GM12872 (cell line): ENCODE measurements around the gene F2RL3.

Experiments used
- TF ChIP-seq, protein P1 (sequence below): IDR thresholded peaks from 3 replicates; pipeline ENCODE4 v1.5.1; 2011; ENCODE audit warnings: low read depth, mild to moderate bottlenecking, low read length, moderate library complexity; ENCODE audit not compliant: insufficient read depth

Gene F2RL3

DNA sequence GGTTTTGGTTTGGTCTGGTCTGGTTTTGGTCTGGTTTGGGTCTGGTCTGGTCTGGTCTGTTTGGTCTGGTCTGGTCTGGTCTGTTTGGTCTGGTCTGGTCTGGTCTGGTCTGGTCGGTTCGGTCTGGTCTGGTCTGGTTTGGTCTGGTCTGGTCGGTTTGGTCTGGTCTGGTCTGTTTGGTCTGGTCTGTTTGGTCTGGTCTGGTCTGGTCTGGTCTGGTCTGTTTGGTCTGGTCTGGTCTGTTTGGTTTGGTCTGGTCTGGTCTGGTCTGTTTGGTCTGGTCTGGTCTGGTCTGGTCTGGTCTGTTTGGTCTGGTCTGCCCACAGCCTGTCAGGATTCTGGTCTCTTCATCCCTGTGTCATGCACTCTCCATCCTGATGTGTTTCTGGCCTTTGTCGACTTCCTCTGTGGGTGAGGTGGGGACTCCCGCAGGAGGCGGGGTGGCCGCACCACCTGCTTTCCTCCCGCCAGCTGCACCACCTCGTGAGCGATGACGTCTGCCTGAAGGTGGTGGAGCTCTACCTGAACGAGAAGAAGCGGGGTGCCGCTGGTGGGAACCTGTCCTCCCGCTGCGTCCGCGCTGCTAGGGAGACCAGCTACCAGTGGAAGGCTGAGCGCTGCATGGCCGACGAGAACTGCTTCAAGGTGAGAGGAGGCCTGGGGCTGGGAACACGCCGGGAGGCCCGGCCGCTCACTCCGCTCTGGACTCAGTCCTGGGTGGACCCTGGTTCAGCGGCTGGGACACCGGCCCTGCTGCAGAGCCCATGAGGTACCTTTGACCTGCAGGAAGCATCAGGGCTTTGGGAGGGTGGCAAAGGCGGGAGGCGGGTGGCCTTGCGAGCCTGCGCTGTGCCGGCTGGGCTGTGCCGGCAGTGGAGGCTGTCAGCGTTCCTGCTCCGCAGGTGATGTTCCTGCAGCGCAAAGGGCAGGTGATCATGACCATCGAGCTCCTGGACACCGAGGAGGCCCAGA is 12.9 kb upstream of the F2RL3 start:
- TF ChIP-seq, protein P1, sequence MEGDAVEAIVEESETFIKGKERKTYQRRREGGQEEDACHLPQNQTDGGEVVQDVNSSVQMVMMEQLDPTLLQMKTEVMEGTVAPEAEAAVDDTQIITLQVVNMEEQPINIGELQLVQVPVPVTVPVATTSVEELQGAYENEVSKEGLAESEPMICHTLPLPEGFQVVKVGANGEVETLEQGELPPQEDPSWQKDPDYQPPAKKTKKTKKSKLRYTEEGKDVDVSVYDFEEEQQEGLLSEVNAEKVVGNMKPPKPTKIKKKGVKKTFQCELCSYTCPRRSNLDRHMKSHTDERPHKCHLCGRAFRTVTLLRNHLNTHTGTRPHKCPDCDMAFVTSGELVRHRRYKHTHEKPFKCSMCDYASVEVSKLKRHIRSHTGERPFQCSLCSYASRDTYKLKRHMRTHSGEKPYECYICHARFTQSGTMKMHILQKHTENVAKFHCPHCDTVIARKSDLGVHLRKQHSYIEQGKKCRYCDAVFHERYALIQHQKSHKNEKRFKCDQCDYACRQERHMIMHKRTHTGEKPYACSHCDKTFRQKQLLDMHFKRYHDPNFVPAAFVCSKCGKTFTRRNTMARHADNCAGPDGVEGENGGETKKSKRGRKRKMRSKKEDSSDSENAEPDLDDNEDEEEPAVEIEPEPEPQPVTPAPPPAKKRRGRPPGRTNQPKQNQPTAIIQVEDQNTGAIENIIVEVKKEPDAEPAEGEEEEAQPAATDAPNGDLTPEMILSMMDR = no peak

DNA sequence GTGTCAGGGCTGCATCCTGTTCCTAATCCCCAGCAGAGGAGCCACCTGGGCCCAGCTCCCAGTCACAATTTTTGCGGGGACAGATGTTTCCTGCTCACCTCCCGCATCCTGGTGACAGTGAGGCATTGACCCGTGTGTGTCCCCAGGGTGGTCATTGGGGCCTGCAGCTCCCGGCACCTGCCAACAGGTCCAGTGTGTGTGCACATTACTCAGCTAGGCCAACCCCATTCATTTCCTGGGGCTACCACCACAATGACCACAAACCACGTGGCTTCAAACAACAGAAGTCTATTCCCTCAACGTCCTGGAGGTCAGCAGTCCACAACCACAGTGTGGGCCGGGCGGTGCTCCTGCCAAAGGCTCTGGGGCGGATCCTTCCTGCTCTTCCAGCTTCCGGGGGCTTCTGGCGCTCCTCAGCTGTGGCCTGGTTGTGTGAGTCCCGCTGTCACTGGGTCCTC is 11.9 kb upstream of the F2RL3 start:
- TF ChIP-seq, protein P1 = no peak

DNA sequence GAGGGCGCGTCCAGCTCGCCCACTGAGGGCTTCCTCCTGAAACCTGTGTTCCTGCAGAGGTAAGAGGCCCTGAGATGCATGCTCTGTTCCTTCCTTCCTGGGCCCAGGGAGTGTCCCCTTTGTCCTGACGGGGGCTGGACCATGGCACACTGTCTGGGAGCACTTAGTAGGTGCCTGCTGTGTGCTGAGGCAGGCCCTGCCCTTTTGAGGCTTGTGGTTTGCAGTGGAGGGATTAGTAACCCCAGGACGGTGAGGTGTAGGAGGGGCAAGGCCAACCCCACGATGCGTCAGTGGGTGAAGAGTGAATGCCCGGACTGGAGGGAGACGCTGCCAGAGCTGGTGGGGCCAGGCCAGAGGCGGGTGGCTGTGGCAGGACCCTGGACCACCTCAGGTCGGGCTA is 11.2 kb upstream of the F2RL3 start:
- TF ChIP-seq, protein P1 = no peak

DNA sequence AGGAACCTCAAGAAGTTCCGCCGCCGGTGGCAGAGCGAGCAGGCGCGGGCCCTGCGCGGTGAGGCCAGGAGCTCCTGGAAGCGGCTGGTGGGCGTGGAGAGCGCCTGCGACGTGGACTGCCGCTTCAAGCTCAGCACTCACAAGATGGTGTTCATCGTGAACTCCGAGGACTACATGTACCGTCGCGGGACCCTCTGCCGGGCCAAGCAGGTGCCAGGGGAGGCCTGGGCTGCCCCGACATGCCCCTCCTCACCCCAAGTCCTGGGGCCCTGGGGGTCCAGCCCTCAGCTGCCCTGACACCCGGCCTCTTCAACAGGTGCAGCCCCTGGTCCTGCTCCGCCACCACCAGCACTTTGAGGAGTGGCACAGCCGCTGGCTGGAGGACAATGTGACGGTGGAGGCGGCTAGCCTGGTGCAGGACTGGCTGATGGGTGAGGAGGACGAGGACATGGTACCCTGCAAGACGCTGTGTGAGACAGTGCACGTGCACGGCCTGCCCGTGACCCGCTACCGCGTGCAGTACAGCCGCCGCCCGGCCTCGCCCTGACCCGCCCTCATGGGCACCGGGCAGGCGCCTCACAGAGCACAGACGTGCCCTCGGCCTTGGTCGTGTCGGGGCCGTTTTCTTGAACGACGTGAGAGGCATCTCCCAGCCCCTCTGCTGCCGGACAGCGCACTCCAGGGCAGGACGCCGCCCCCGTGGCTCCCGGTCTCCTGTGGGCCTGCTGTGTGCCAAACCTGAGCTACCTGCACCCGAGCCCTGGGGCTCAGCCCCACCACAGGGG is 10.4 kb upstream of the F2RL3 start:
- TF ChIP-seq, protein P1 = no peak

DNA sequence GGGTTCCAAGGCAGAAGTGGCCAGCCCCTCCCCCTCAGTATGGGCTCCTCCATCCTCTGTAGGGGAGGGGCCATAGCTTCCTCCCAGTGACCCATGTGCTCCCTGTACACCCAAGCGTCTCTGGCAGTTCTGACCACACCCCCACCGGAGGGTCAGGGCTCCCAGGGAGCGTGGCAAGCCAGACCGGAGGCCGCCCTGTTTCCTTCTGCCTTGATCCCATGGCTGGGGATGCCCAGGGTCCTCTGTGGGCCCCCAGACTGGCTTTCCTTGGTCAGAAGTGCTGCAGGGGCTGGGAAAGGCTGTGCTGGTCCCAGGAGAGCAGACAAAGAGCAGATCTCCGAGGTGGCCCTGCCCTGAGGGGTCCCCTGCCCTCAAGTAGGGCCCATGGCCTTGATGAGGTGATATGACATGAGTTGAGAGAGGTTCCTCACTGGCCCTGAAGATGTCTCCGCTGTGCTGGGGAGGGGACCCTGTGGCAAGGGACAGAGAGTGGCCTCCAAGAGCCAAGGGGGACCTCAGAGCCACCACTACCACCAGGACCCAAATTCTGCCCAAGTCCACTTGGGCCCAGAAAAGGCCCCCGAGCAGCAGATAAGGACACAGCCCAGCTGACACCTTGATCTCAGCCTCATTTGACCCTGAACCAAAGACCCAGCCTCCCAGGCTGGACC is 7.8 kb upstream of the F2RL3 start:
- TF ChIP-seq, protein P1 = no peak

DNA sequence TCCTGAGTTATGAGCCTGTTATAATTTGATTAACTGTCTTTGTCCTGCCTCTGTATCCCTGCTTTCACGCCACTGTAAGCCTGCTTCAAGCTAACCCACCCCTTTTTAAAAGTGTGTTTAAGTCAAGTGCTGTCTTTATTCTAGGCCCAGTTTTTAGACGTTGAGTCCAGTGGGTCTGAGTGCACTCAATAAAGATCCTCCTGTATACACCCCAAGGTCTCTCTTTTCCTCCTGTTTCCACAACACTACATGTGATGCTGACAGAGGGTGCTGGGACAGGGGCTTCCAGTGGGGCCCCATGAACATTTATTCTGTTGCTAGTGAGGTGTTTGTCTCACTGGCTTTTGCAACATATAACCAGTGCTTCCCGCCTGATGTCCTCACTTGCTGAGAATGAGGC is 6.7 kb upstream of the F2RL3 start:
- TF ChIP-seq, protein P1 = no peak

DNA sequence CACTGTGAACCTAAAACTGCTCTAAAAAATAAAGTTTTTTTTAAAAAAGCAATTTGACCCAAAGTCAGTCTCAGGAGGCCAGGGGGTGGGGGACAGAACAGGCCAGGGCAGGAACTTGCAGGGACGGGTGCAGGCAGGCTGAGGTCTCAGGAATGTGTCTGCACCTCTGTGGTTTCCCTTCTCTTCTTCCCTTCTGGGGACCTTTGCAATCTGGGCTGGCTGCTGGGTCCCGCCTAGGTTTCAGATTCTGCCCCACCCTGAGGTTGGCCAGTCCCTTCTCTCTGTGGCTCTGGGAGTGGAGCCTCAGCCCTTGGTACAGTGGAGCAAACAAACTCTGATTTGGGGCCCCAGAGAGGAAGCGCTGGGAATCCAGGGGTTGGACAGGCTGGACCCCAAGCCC is 5.3 kb upstream of the F2RL3 start:
- TF ChIP-seq, protein P1 = no peak
